Measurements from ENCODE around the gene TSTD2. TPM values are rescaled to one million over a fixed set of nuclear protein-coding genes. Genes with fewer than 3 reads are reported as not detected.

TSTD2 gene
- 23.4 TPM for total RNA-seq
- polyA plus RNA-seq (ENCODE audit: insufficient read depth, low read depth, low replicate concordance) = 9.0 TPM
- long read RNA-seq, donor 1, full-length matches to known transcripts = 11 of 11 reads
- long read RNA-seq, donor 1, partial matches to known transcripts = 0 of 11 reads
- long read RNA-seq, donor 1, other reads (novel, unspliced or antisense) = 0 of 11 reads
- long read RNA-seq, donor 2, full-length matches to known transcripts = 21 of 21 reads
- long read RNA-seq, donor 2, partial matches to known transcripts = 0 of 21 reads
- long read RNA-seq, donor 2, other reads (novel, unspliced or antisense) = 0 of 21 reads
- long read RNA-seq, donor 3, full-length matches to known transcripts = 18 of 18 reads
- long read RNA-seq, donor 3, partial matches to known transcripts = 0 of 18 reads
- long read RNA-seq, donor 3, other reads (novel, unspliced or antisense) = 0 of 18 reads
- long read RNA-seq, donor 4, full-length matches to known transcripts = 8 of 8 reads
- long read RNA-seq, donor 4, partial matches to known transcripts = 0 of 8 reads
- long read RNA-seq, donor 4, other reads (novel, unspliced or antisense) = 0 of 8 reads
- long read RNA-seq, donor 5, full-length matches to known transcripts = 4 of 4 reads
- long read RNA-seq, donor 5, partial matches to known transcripts = 0 of 4 reads
- long read RNA-seq, donor 5, other reads (novel, unspliced or antisense) = 0 of 4 reads
- long read RNA-seq, donor 6, full-length matches to known transcripts = 21 of 21 reads
- long read RNA-seq, donor 6, partial matches to known transcripts = 0 of 21 reads
- long read RNA-seq, donor 6, other reads (novel, unspliced or antisense) = 0 of 21 reads
- long read RNA-seq, donor 7, full-length matches to known transcripts = 11 of 19 reads
- long read RNA-seq, donor 7, partial matches to known transcripts = 4 of 19 reads
- long read RNA-seq, donor 7, other reads (novel, unspliced or antisense) = 4 of 19 reads
- long read RNA-seq, donor 8, full-length matches to known transcripts = 13 of 13 reads
- long read RNA-seq, donor 8, partial matches to known transcripts = 0 of 13 reads
- long read RNA-seq, donor 8, other reads (novel, unspliced or antisense) = 0 of 13 reads
- long read RNA-seq, donor 9, partial matches to known transcripts = 0 of 4 reads
- long read RNA-seq, donor 9, other reads (novel, unspliced or antisense) = 0 of 4 reads
- long read RNA-seq, donor 10, transcript TSTD2-205 (1 exons, 3,076 nt) = major isoform, 22 of 23 reads
- long read RNA-seq, donor 10, partial matches to known transcripts = 0 of 23 reads
- long read RNA-seq, donor 10, other reads (novel, unspliced or antisense) = 0 of 23 reads

GRCh38 chr9:97632985-97633858 lies at the start of gene TSTD2, which contains the start of gene NCBP1:
TSTD2 (minus strand) TSS chr9:97633368; CDS start chr9:97627562, 5,806 bp downstream.
NCBP1 (plus strand) TSS chr9:97633821; CDS start chr9:97633882, 61 bp downstream.
- H3K9ac ChIP-seq (ENCODE audit: low read length in 3 of 3) = peak within 1 kb of the TSS; percentile 92 to 99 (median 96)
- no peaks in the 10 kb centered on the region for H3K36me3 ChIP-seq (ENCODE audit: control insufficient read depth in 2 of 3, insufficient read depth in 3 of 3, low read length in 3 of 3)
- DNase-seq (peak; percentile 98 to 99 (median 99)), FAIRE-seq (peak; percentile 25)
- H3K27me3 ChIP-seq (ENCODE audit: control insufficient read depth, insufficient read depth, low read length) = no peaks in the 10 kb centered on the region
- H3K4me3 ChIP-seq (ENCODE audit: low read length in 3 of 3) = peak within 1 kb of the TSS; percentile 83 to 99 (median 99)
- intact Hi-C loops (cut with DNase I) = no loop called here
- peaks cover 0 to 13% (median 12%) of the 10 kb centered on the region in 3 donors for H3K4me1 ChIP-seq (ENCODE audit: control insufficient read depth in 2 of 3, insufficient read depth in 2 of 3, low read depth in 1 of 3, low read length in 3 of 3)
- H3K9me3 ChIP-seq (ENCODE audit: control insufficient read depth in 2 of 3, insufficient read depth in 1 of 3, low read length in 3 of 3) = no peaks in the 10 kb centered on the region
- peak within 1 kb of the TSS; percentile 92 to 99 for H3K27ac ChIP-seq (ENCODE audit: low read depth in 2 of 2, low read length in 2 of 2)
- no peak for TF ChIP-seq CTCF (IDR thresholded peaks at IDR 0.05; ENCODE audit: borderline replicate concordance, extremely low read depth, insufficient read depth)

GRCh38 chr9:97682242-97682641 lies 49.1 kb upstream of the TSTD2 start:
- H3K4me1 ChIP-seq (ENCODE audit: control insufficient read depth in 2 of 3, insufficient read depth in 2 of 3, low read depth in 1 of 3, low read length in 3 of 3) = no peaks in the 10 kb centered on the region
- H3K36me3 ChIP-seq (ENCODE audit: control insufficient read depth in 2 of 3, insufficient read depth in 3 of 3, low read length in 3 of 3) = peaks cover 3 to 60% (median 14%) of the 10 kb centered on the region in 3 donors
- no peak for FAIRE-seq

More at GRCh38 chr9:97682242-97682641, 49.1 kb upstream of the TSTD2 start:
- no peak overlapping the region for H3K4me3 ChIP-seq (ENCODE audit: low read length in 3 of 3)
- H3K27me3 ChIP-seq (ENCODE audit: control insufficient read depth, insufficient read depth, low read length) = no peaks in the 10 kb centered on the region
- no peak overlapping the region for H3K27ac ChIP-seq (ENCODE audit: low read depth in 2 of 2, low read length in 2 of 2)
- H3K9me3 ChIP-seq (ENCODE audit: control insufficient read depth in 2 of 3, insufficient read depth in 1 of 3, low read length in 3 of 3) = no peaks in the 10 kb centered on the region
- TF ChIP-seq CTCF (IDR thresholded peaks at IDR 0.05; ENCODE audit: borderline replicate concordance, extremely low read depth, insufficient read depth) = no peak
- H3K9ac ChIP-seq (ENCODE audit: low read length in 3 of 3) = no peak overlapping the region
- peak in 1 of 5 donors; percentile 6 for DNase-seq
- intact Hi-C loops (cut with DNase I) = no loop called here
